GM19324 (cell line): ENCODE data around the gene DMAC2.
"Not testable (repeated sequence)": the region's sequence is repeated elsewhere in the genome, so short reads cannot be mapped to it uniquely, and the experiment has no call there.

Experiments used
- ATAC-seq: cut with Tn5 transposase; IDR thresholded peaks from one replicate; pipeline ENCODE4 v1.9.1; 2021; ENCODE audit warnings: mild to moderate bottlenecking, moderate library complexity; ENCODE audit not compliant: unreplicated experiment, low FRiP score

Gene DMAC2

GRCh38 chr19:41403181-41403970 lies 36.3 kb downstream of the DMAC2 start:
- ATAC-seq, result no peak

GRCh38 chr19:41402010-41402409 lies 37.7 kb downstream of the DMAC2 start:
- ATAC-seq, result no peak

- ATAC-seq, result no peak
Measured at GRCh38 chr19:41401483-41401882, 38.2 kb downstream of the DMAC2 start.

- no peak for ATAC-seq
Measured at GRCh38 chr19:41399525-41399924, 40.2 kb downstream of the DMAC2 start.

- ATAC-seq, result no peak
Measured at GRCh38 chr19:41399091-41399490, 40.6 kb downstream of the DMAC2 start.

- no peak for ATAC-seq
Measured at GRCh38 chr19:41398598-41398997, 41.1 kb downstream of the DMAC2 start.

- ATAC-seq, result no peak
Measured at GRCh38 chr19:41398050-41398418, 41.7 kb downstream of the DMAC2 start.

- peak; percentile 93 for ATAC-seq
Measured at GRCh38 chr19:41397086-41398049, 42.3 kb downstream of the DMAC2 start, which contains the start of the genes BCKDHA and EXOSC5. BCKDHA (plus strand) TSS chr19:41397818; CDS start chr19:41397828, 10 bp downstream. EXOSC5 (minus strand) TSS chr19:41397359; CDS start chr19:41397328, 31 bp downstream.

GRCh38 chr19:41395355-41395754 lies 44.4 kb downstream of the DMAC2 start:
- no peak for ATAC-seq

GRCh38 chr19:41392775-41393174 lies 46.9 kb downstream of the DMAC2 start:
- ATAC-seq, result no peak

- ATAC-seq, result no peak
Measured at GRCh38 chr19:41391618-41392017, 48.1 kb downstream of the DMAC2 start.

GRCh38 chr19:41386442-41386841 lies 53.3 kb downstream of the DMAC2 start:
- no peak for ATAC-seq

- no peak for ATAC-seq
Measured at GRCh38 chr19:41384351-41384750, 55.4 kb downstream of the DMAC2 start.

GRCh38 chr19:41381536-41381935 lies 58.2 kb downstream of the DMAC2 start:
- ATAC-seq, result not testable (repeated sequence)
